IMR-90 (cell line): Measurements from ENCODE around the gene ATP11B. TPM values are rescaled to one million over a fixed set of nuclear protein-coding genes. Genes with fewer than 3 reads are reported as not detected.

Experiments used
- ATAC-seq: fragments of 200-7000 bp; cut with Tn5 transposase; 2 replicates; pipeline ENCODE4 v1.9.1; 2020; ENCODE audit warnings: low read depth, mild to moderate bottlenecking, moderate library complexity
- BruUV-seq: library from RNA; stranded (reverse); fragments of 400-500 nt; replicated peaks from 2 replicates; lab custom pipeline; 2021; lab: Mats Ljungman, UMichigan
- CTCF ChIA-PET: fragments of 300-600 bp; formaldehyde crosslinking; extraction: SDS; loops from one replicate; lab custom pipeline; 2021; ENCODE audit warnings: antibody characterized with exemption; lab: Yijun Ruan, JAX
- POLR2A ChIA-PET: fragments of 300-600 bp; sonication (Branson Sonifier 250); formaldehyde crosslinking; loops from one replicate; lab custom pipeline; 2022; ENCODE audit warnings: antibody characterized with exemption; ENCODE audit not compliant: unreplicated experiment; lab: Charles Lee
- DNase-seq: peaks from one replicate; pipeline ENCODE4 v3.0.0; 2013
- H2AFZ ChIP-seq: replicated peaks from 2 replicates; pipeline ENCODE3; 2013; ENCODE audit warnings: low read length, mild to moderate bottlenecking; ENCODE audit not compliant: poor library complexity
- H2AK5ac ChIP-seq: 2 replicates; pipeline ENCODE4 v1.6.1; 2013; ENCODE audit warnings: low read depth, low read length, inconsistent platforms
- H2AK9ac ChIP-seq: replicated peaks from 2 replicates; pipeline ENCODE3; 2013; ENCODE audit warnings: mild to moderate bottlenecking, low read depth, low read length, moderate library complexity; ENCODE audit not compliant: poor library complexity
- H2BK120ac ChIP-seq: 2 replicates; pipeline ENCODE4 v1.6.1; 2013; ENCODE audit warnings: low read depth, low read length, inconsistent platforms
- H2BK15ac ChIP-seq: 3 replicates; pipeline ENCODE4 v1.6.1; 2013; ENCODE audit warnings: low read depth, low read length, inconsistent platforms
- H2BK20ac ChIP-seq: 2 replicates; pipeline ENCODE4 v1.6.1; 2013; ENCODE audit warnings: low read depth, mild to moderate bottlenecking, inconsistent platforms, low read length, moderate library complexity
- H2BK5ac ChIP-seq: 2 replicates; pipeline ENCODE4 v1.6.1; 2013; ENCODE audit warnings: mild to moderate bottlenecking, low read depth, low read length, inconsistent platforms; ENCODE audit not compliant: poor library complexity, severe bottlenecking
- H3K14ac ChIP-seq: replicated peaks from 2 replicates; pipeline ENCODE4 v1.6.1; 2013; ENCODE audit warnings: low read depth, low read length, inconsistent platforms
- H3K18ac ChIP-seq: 2 replicates; pipeline ENCODE4 v1.6.1; 2013; ENCODE audit warnings: low read depth, low read length, control low read depth
- H3K23ac ChIP-seq: 2 replicates; pipeline ENCODE4 v1.6.1; 2013; ENCODE audit warnings: low read depth, low read length, inconsistent platforms
- H3K27ac ChIP-seq: 2 replicates; pipeline ENCODE4 v1.5.1; 2013; ENCODE audit warnings: mild to moderate bottlenecking, control low read depth, low read length; ENCODE audit not compliant: insufficient read depth
- H3K27me3 ChIP-seq: 2 replicates; pipeline ENCODE4 v1.6.1; 2013; ENCODE audit warnings: low read length; ENCODE audit not compliant: control insufficient read depth, insufficient read depth
- H3K36me3 ChIP-seq: 2 replicates; pipeline ENCODE4 v1.6.1; 2013; ENCODE audit warnings: low read length, mixed read lengths; ENCODE audit not compliant: control insufficient read depth, insufficient read depth
- H3K4ac ChIP-seq: 2 replicates; pipeline ENCODE4 v1.6.1; 2013; ENCODE audit warnings: low read depth, low read length, inconsistent platforms
- H3K4me1 ChIP-seq: 2 replicates; pipeline ENCODE4 v1.6.1; 2013; ENCODE audit warnings: low read length, mixed read lengths; ENCODE audit not compliant: control insufficient read depth, insufficient read depth
- H3K4me2 ChIP-seq: 2 replicates; pipeline ENCODE4 v1.6.1; 2013; ENCODE audit warnings: low read depth, mild to moderate bottlenecking, control low read depth, low read length, moderate library complexity
- H3K4me3 ChIP-seq: 2 replicates; pipeline ENCODE4 v1.5.1; 2013; ENCODE audit warnings: low read depth, mild to moderate bottlenecking, control low read depth, low read length, moderate library complexity; ENCODE audit not compliant: insufficient read depth
- H3K56ac ChIP-seq: 2 replicates; pipeline ENCODE4 v1.6.1; 2013; ENCODE audit warnings: low read length, inconsistent platforms; ENCODE audit not compliant: insufficient read depth; ENCODE audit errors: extremely low read depth
- H3K79me1 ChIP-seq, 2 experiments: 2 replicates each; pipeline ENCODE4 v1.6.1; 2013; ENCODE audit warnings: low read length in 2 of 2, inconsistent platforms in 1 of 2, low read depth in 1 of 2
- H3K9ac ChIP-seq: 2 replicates; pipeline ENCODE4 v1.6.1; 2013; ENCODE audit warnings: low read depth, low read length, control low read depth
- H3K9me1 ChIP-seq: 2 replicates; pipeline ENCODE4 v1.6.1; 2013; ENCODE audit warnings: low read length, inconsistent platforms; ENCODE audit not compliant: insufficient read depth
- H3K9me3 ChIP-seq: 2 replicates; pipeline ENCODE4 v1.6.1; 2013; ENCODE audit warnings: low read length; ENCODE audit not compliant: control insufficient read depth, insufficient read depth
- H4K20me1 ChIP-seq: 2 replicates; pipeline ENCODE4 v1.6.1; 2013; ENCODE audit warnings: low read length, inconsistent platforms; ENCODE audit not compliant: insufficient read depth
- H4K5ac ChIP-seq: 2 replicates; pipeline ENCODE4 v1.6.1; 2013; ENCODE audit warnings: mild to moderate bottlenecking, low read depth, low read length, control low read depth
- H4K8ac ChIP-seq, 2 experiments: 2 replicates each; pipeline ENCODE4 v1.6.1; 2013; ENCODE audit warnings: low read depth in 2 of 2, low read length in 2 of 2, control low read depth in 1 of 2, inconsistent platforms in 1 of 2
- H4K91ac ChIP-seq: 2 replicates; pipeline ENCODE4 v1.6.1; 2013; ENCODE audit warnings: low read depth, low read length, inconsistent platforms; ENCODE audit not compliant: insufficient read depth
- MXI1 ChIP-seq: IDR thresholded peaks from 2 replicates; pipeline ENCODE4 v1.6.1; 2012; ENCODE audit warnings: low read depth, mild to moderate bottlenecking, low read length, moderate library complexity, borderline replicate concordance
- POLR2A ChIP-seq: IDR thresholded peaks from 2 replicates; pipeline ENCODE4 v1.6.1; 2012; ENCODE audit warnings: mild to moderate bottlenecking, low read depth, low read length
- RCOR1 ChIP-seq: IDR thresholded peaks from 2 replicates; pipeline ENCODE4 v1.6.1; 2012; ENCODE audit warnings: mild to moderate bottlenecking, low read length, improper control_type of control experiment; ENCODE audit not compliant: insufficient replicate concordance
- RFX5 ChIP-seq: IDR thresholded peaks from 2 replicates; pipeline ENCODE4 v1.8.0; 2012; ENCODE audit warnings: low read depth, mild to moderate bottlenecking, low read length, moderate library complexity
- SMC3 ChIP-seq: fragments of 150-350 bp; IDR thresholded peaks from 2 replicates; pipeline ENCODE4 v1.6.1; 2016; ENCODE audit warnings: low read depth, mild to moderate bottlenecking, antibody characterized with exemption, low read length, moderate library complexity
- dilution Hi-C: fragments of 300-500 bp; cut with HindIII; formaldehyde crosslinking; loops from one replicate; pipeline ENCODE4 v1.14.3; 2018; ENCODE audit warnings: low sequenced_read_pairs; ENCODE audit not compliant: unreplicated experiment
- in situ Hi-C: fragments of 300-500 bp; cut with MboI; formaldehyde crosslinking; loops from 3 replicates; pipeline ENCODE4 v1.14.3; 2019; ENCODE audit warnings: low sequenced_read_pairs, inconsistent platforms, mixed read lengths
- intact Hi-C: fragments of 100-400 bp; cut with micrococcal nuclease; formaldehyde crosslinking; loops from 2 replicates; pipeline ENCODE4 v1.10.0; 2022
- polyA plus RNA-seq, 3 experiments: library from polyadenylated mRNA; depleted of rRNA; stranded (reverse); fragments of >200 nt; gene quantifications; 2 replicates each; pipeline ENCODE4 v1.2.3, GENCODE V29; 2012; ENCODE audit warnings: low replicate concordance in 1 of 3
- total RNA-seq: library from RNA; depleted of rRNA; stranded (reverse); fragments of >200 nt; gene quantifications from 2 replicates; pipeline ENCODE4 v1.2.3, GENCODE V29; 2012

Gene ATP11B
- total and polyA plus RNA-seq, 2 of the 4 experiments (the other 2 are of a cell fraction) = 10.0 to 39.6 TPM

DNA sequence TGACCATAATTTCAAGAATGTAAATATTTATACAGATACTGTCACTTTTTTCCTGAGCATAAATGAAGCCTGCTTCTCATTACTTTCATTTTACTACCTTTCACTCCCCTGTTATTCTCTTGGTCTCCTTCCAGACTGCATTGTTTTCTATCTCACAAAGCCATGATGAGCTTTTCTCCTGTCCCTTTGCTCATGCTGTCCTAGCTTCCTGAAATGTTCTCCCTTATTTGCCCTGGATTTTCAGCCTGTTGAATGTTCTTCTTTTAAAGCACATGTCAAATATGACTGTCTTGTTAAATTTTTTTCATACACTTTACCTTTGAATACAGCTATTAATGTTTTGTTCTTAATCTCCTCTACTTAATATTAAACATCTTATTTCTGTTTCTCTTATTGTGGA lies 31.7 kb downstream of the ATP11B start:
- POLR2A ChIA-PET = no interaction called here
- no peak overlapping the region for H2BK120ac ChIP-seq

More for the DNA sequence above, 31.7 kb downstream of the ATP11B start:
- Histone ChIP-seq H2AK9ac (no peak overlapping the region), H2BK15ac (no peak overlapping the region), H3K79me1 (peaks cover 26 to 31% of the 10 kb centered on the region in 2 experiments), H3K4me2 (peak overlapping the region; percentile 54; the same call in 1 of the 2 replicates), H3K23ac (no peak overlapping the region), H3K4ac (no peak overlapping the region), H4K8ac (no peak overlapping the region), H3K27ac (no peak overlapping the region), H4K20me1 (no peaks in the 10 kb centered on the region; the same call in 1 of the 2 replicates), H3K18ac (no peak overlapping the region), H3K9me1 (no peaks in the 10 kb centered on the region; the same call in 1 of the 2 replicates), H2BK20ac (no peak overlapping the region), H2AFZ (no peak overlapping the region), H3K4me1 (peaks cover 6% of the 10 kb centered on the region; the same call in 1 of the 2 replicates), H3K9me3 (no peaks in the 10 kb centered on the region), H2BK5ac (no peak overlapping the region), H3K56ac (no peak overlapping the region), H4K91ac (no peak overlapping the region), H3K36me3 (peaks cover 3% of the 10 kb centered on the region; the same call in 1 of the 2 replicates), H3K9ac (no peak overlapping the region), H4K5ac (no peak overlapping the region), H3K27me3 (no peaks in the 10 kb centered on the region), H3K14ac (no peak overlapping the region), H2AK5ac (no peak overlapping the region), H3K4me3 (no peak overlapping the region)
- TF ChIP-seq MXI1 (no peak), SMC3 (no peak), RCOR1 (no peak), POLR2A (no peak), RFX5 (no peak)
- ATAC-seq (no peak), DNase-seq (no peak)
- CTCF ChIA-PET = interaction anchor here (0.6 to 1.0 kb wide), 2 partner anchors 12 to 16 kb away, joined by 3 read pairs; no protein-coding TSS in a partner anchor
- intact Hi-C loops = no loop called here
- dilution Hi-C loops = no loop called here
- in situ Hi-C loops = no loop called here
- BruUV-seq = no TSS peak
